ENCODE data around the gene GIT2.

Gene GIT2

GRCh38 chr12:109961612-109962011 is 34.6 kb downstream of the GIT2 start:
- H3K36me3 ChIP-seq (replicated peaks; ENCODE audit: insufficient read depth, low read length) = no peaks in the 10 kb centered on the region; the same call in 1 of the 2 replicates

GRCh38 chr12:109961201-109961600 is 35.0 kb downstream of the GIT2 start:
- Histone ChIP-seq H3K4me1 (ENCODE audit: low read length) (no peaks in the 10 kb centered on the region), H2AFZ (ENCODE audit: low read length) (no peak overlapping the region), H3K79me2 (ENCODE audit: low read length) (no peaks in the 10 kb centered on the region), H3F3A (ENCODE audit: insufficient read depth, low read length) (no peaks in the 10 kb centered on the region), H4K20me1 (ENCODE audit: insufficient read depth, low read length) (no peaks in the 10 kb centered on the region), H3K9me3 (replicated peaks; ENCODE audit: insufficient read depth, low read length) (no peaks in the 10 kb centered on the region), H3K9me2 (replicated peaks; ENCODE audit: insufficient read depth, low read length) (no peaks in the 10 kb centered on the region), H3K4me3 (ENCODE audit: low read length) (no peak overlapping the region), H3K9ac (ENCODE audit: low read length) (no peak overlapping the region), H3K27ac (ENCODE audit: low read length) (no peak overlapping the region), H3K4me2 (ENCODE audit: low read depth, low read length) (no peak overlapping the region), H3K27me3 (replicated peaks; ENCODE audit: insufficient read depth, low read length) (no peaks in the 10 kb centered on the region), H3K36me3 (replicated peaks; ENCODE audit: insufficient read depth, low read length) (no peaks in the 10 kb centered on the region; the same call in 1 of the 2 replicates)
- TF ChIP-seq EZH2phosphoT487 (IDR thresholded peaks at IDR 0.05; ENCODE audit: low read length) = no peak
- no peak for TF ChIP-seq CTCF (IDR thresholded peaks at IDR 0.05; ENCODE audit: low read length)
- no peak for TF ChIP-seq EZH2 (optimal IDR thresholded peaks at IDR 0.05; ENCODE audit: low read depth, low read length)
- DNase-seq = no peak

More at GRCh38 chr12:109961612-109962011, 34.6 kb downstream of the GIT2 start:
- no peaks in the 10 kb centered on the region for H3F3A ChIP-seq (ENCODE audit: insufficient read depth, low read length)
- DNase-seq = no peak
- TF ChIP-seq EZH2phosphoT487 (IDR thresholded peaks at IDR 0.05; ENCODE audit: low read length) (no peak), CTCF (IDR thresholded peaks at IDR 0.05; ENCODE audit: low read length) (no peak), EZH2 (optimal IDR thresholded peaks at IDR 0.05; ENCODE audit: low read depth, low read length) (no peak)
- H3K27ac ChIP-seq (ENCODE audit: low read length) = no peak overlapping the region
- H3K4me2 ChIP-seq (ENCODE audit: low read depth, low read length) = no peak overlapping the region
- no peaks in the 10 kb centered on the region for H3K9me2 ChIP-seq (replicated peaks; ENCODE audit: insufficient read depth, low read length)
- H2AFZ ChIP-seq (ENCODE audit: low read length) = no peak overlapping the region
- H3K27me3 ChIP-seq (replicated peaks; ENCODE audit: insufficient read depth, low read length) = no peaks in the 10 kb centered on the region
- H3K4me3 ChIP-seq (ENCODE audit: low read length) = no peak overlapping the region
- no peaks in the 10 kb centered on the region for H3K79me2 ChIP-seq (ENCODE audit: low read length)
- no peaks in the 10 kb centered on the region for H4K20me1 ChIP-seq (ENCODE audit: insufficient read depth, low read length)
- H3K9me3 ChIP-seq (replicated peaks; ENCODE audit: insufficient read depth, low read length) = no peaks in the 10 kb centered on the region
- no peaks in the 10 kb centered on the region for H3K4me1 ChIP-seq (ENCODE audit: low read length)
- H3K9ac ChIP-seq (ENCODE audit: low read length) = no peak overlapping the region

GRCh38 chr12:109959411-109960093 is 36.6 kb downstream of the GIT2 start:
- H3F3A ChIP-seq (ENCODE audit: insufficient read depth, low read length) = no peaks in the 10 kb centered on the region
- no peak for DNase-seq
- TF ChIP-seq EZH2 (optimal IDR thresholded peaks at IDR 0.05; ENCODE audit: low read depth, low read length) = no peak
- no peak for TF ChIP-seq EZH2phosphoT487 (IDR thresholded peaks at IDR 0.05; ENCODE audit: low read length)
- TF ChIP-seq CTCF (IDR thresholded peaks at IDR 0.05; ENCODE audit: low read length) = no peak
- no peaks in the 10 kb centered on the region for H3K79me2 ChIP-seq (ENCODE audit: low read length)
- no peaks in the 10 kb centered on the region; the same call in 1 of the 2 replicates for H3K36me3 ChIP-seq (replicated peaks; ENCODE audit: insufficient read depth, low read length)
- no peaks in the 10 kb centered on the region for H4K20me1 ChIP-seq (ENCODE audit: insufficient read depth, low read length)
- no peak overlapping the region for H3K4me3 ChIP-seq (ENCODE audit: low read length)
- no peak overlapping the region for H3K4me2 ChIP-seq (ENCODE audit: low read depth, low read length)
- no peak overlapping the region for H3K27ac ChIP-seq (ENCODE audit: low read length)
- no peak overlapping the region for H3K9ac ChIP-seq (ENCODE audit: low read length)
- H3K4me1 ChIP-seq (ENCODE audit: low read length) = no peaks in the 10 kb centered on the region
- H3K9me2 ChIP-seq (replicated peaks; ENCODE audit: insufficient read depth, low read length) = no peaks in the 10 kb centered on the region
- H3K27me3 ChIP-seq (replicated peaks; ENCODE audit: insufficient read depth, low read length) = no peaks in the 10 kb centered on the region
- H3K9me3 ChIP-seq (replicated peaks; ENCODE audit: insufficient read depth, low read length) = no peaks in the 10 kb centered on the region
- H2AFZ ChIP-seq (ENCODE audit: low read length) = no peak overlapping the region

All from MM.1S (cell line).